ENCODE results near the gene CD72. TPM values are rescaled to one million over a fixed set of nuclear protein-coding genes. Genes with fewer than 3 reads are reported as not detected.

The CD72 gene
- total RNA-seq, 1 experiment from 2014 or later, result 0.15 TPM

GRCh38 chr9:35650341-35651158 is 32.3 kb upstream of the CD72 start, which contains the start of gene SIT1:
TSS of gene SIT1 (minus strand) at chr9:35650931. CDS start at chr9:35650853, 78 bp downstream.
- Histone ChIP-seq H3K4me1 (ENCODE audit: insufficient read depth, low read length) (peaks cover 18% of the 10 kb centered on the region), H3K4me3 (ENCODE audit: low read length) (no peak within 1 kb of the TSS), H2AFZ (ENCODE audit: low read length) (no peak within 1 kb of the TSS), H4K20me1 (ENCODE audit: low read length) (no peaks in the 10 kb centered on the region), H3K9me2 (replicated peaks; ENCODE audit: low read length) (no peaks in the 10 kb centered on the region), H3K27ac (ENCODE audit: low read length) (no peak within 1 kb of the TSS), H3F3A (ENCODE audit: low read length, unreplicated experiment) (no peaks in the 10 kb centered on the region), H3K9ac (ENCODE audit: low read length) (no peak within 1 kb of the TSS), H3K9me3 (ENCODE audit: low read length) (no peaks in the 10 kb centered on the region), H3K27me3 (ENCODE audit: low read length) (no peaks in the 10 kb centered on the region), H3K36me3 (ENCODE audit: low read depth, low read length) (no peaks in the 10 kb centered on the region), H3K4me2 (ENCODE audit: low read length) (0 out of 2 replicates have a peak within 1 kb of the TSS, but pooled peaks have one; percentile 68), H3K79me2 (ENCODE audit: low read length) (no peaks in the 10 kb centered on the region)
- intact Hi-C loops (cut with micrococcal nuclease), result loop anchor here (10.0 kb wide), 1 partner anchor 144 kb away; the partner anchor contains the start of gene NPR2
- CTCF ChIA-PET, result no interaction called here
- TF ChIP-seq EZH2 (IDR thresholded peaks at IDR 0.05; ENCODE audit: low read length, unreplicated experiment) (no peak), CTCF (conservative IDR thresholded peaks at IDR 0.05; ENCODE audit: low read depth, low read length) (no peak), EZH2phosphoT487 (IDR thresholded peaks at IDR 0.05; ENCODE audit: borderline replicate concordance, low read length) (no peak)
- POLR2A ChIA-PET (ENCODE audit: unreplicated experiment), result no interaction called here
- DNase-seq (no peak), ATAC-seq (no peak)
- BruUV-seq (replicated peaks), result no TSS peak

- BruUV-seq (replicated peaks), result no TSS peak
- no peaks in the 10 kb centered on the region for H3K9me2 ChIP-seq (replicated peaks; ENCODE audit: low read length)
- DNase-seq, result no peak
- H3F3A ChIP-seq (ENCODE audit: low read length, unreplicated experiment), result no peaks in the 10 kb centered on the region
- no peak overlapping the region for H3K9ac ChIP-seq (ENCODE audit: low read length)
- ChIA-PET CTCF (no interaction called here), POLR2A (ENCODE audit: unreplicated experiment) (no interaction called here)
- no peaks in the 10 kb centered on the region for H3K27me3 ChIP-seq (ENCODE audit: low read length)
- no peaks in the 10 kb centered on the region for H3K9me3 ChIP-seq (ENCODE audit: low read length)
- no peak overlapping the region for H3K27ac ChIP-seq (ENCODE audit: low read length)
- intact Hi-C loops (cut with micrococcal nuclease), result loop anchor here (10.0 kb wide), 1 partner anchor 145 kb away; the partner anchor contains the start of gene NPR2
- no peak overlapping the region for H2AFZ ChIP-seq (ENCODE audit: low read length)
- no peak for TF ChIP-seq EZH2phosphoT487 (IDR thresholded peaks at IDR 0.05; ENCODE audit: borderline replicate concordance, low read length)
- TF ChIP-seq CTCF (conservative IDR thresholded peaks at IDR 0.05; ENCODE audit: low read depth, low read length), result no peak
- no peak for TF ChIP-seq EZH2 (IDR thresholded peaks at IDR 0.05; ENCODE audit: low read length, unreplicated experiment)
- no peaks in the 10 kb centered on the region for H4K20me1 ChIP-seq (ENCODE audit: low read length)
- H3K79me2 ChIP-seq (ENCODE audit: low read length), result no peaks in the 10 kb centered on the region
- no peak overlapping the region for H3K4me3 ChIP-seq (ENCODE audit: low read length)
- peaks cover 18% of the 10 kb centered on the region for H3K4me1 ChIP-seq (ENCODE audit: insufficient read depth, low read length)
- no peak for ATAC-seq
- no peaks in the 10 kb centered on the region for H3K36me3 ChIP-seq (ENCODE audit: low read depth, low read length)
- no peak overlapping the region for H3K4me2 ChIP-seq (ENCODE audit: low read length)
These were observed 31.5 kb upstream of the CD72 start for GRCh38 chr9:35649431-35650340.

Measured in PC-3 (cell line).